Astrocyte of the cerebellum (primary cell): ENCODE measurements around the gene ZMYND12.

ENCODE experiments used
- DNase-seq: peaks from one replicate; pipeline ENCODE4 v3.0.0-alpha.2; 2011; ENCODE audit warnings: low read depth
- H3K4me3 ChIP-seq: 2 replicates; pipeline ENCODE4 v1.5.1; 2011; ENCODE audit warnings: mild to moderate bottlenecking, low read depth, low read length, moderate library complexity
- CTCF ChIP-seq: IDR thresholded peaks from 2 replicates; pipeline ENCODE4 v1.5.1; 2012; ENCODE audit warnings: low read length, low read depth, moderate library complexity, mild to moderate bottlenecking; ENCODE audit errors: missing control alignments
- in situ Hi-C: cut with HindIII; loops from 2 replicates; pipeline ENCODE4 v1.10.0; 2017; ENCODE audit warnings: low sequenced_read_pairs

Gene ZMYND12

GRCh38 chr1:42381280-42381673, 74.5 kb downstream of the ZMYND12 start:
- TF ChIP-seq CTCF: no peak
- no peak for DNase-seq
- peak overlapping the region; percentile 30 for H3K4me3 ChIP-seq
- in situ Hi-C loops: no loop called here

GRCh38 chr1:42380586-42381279, 75.1 kb downstream of the ZMYND12 start, which contains the start of gene RIMKLA:
TSS of gene RIMKLA (plus strand) at chr1:42380792. CDS start at chr1:42380935, 143 bp downstream.
- H3K4me3 ChIP-seq: peak within 1 kb of the TSS; percentile 30
- no peak for DNase-seq
- no peak for TF ChIP-seq CTCF
- in situ Hi-C loops: no loop called here
